Loucy (cell line): ENCODE results near the gene GRB10.

Experiments used
- H2AFZ ChIP-seq: fragments of 200-600 bp; sonication (generic); 2 replicates; pipeline ENCODE4 v1.6.0; 2016; ENCODE audit warnings: antibody characterized with exemption, mild to moderate bottlenecking, low read length, moderate library complexity
- H3F3A ChIP-seq: fragments of 200-600 bp; 2 replicates; pipeline ENCODE4 v1.6.0; 2016; ENCODE audit warnings: antibody characterized with exemption, low read depth, mild to moderate bottlenecking
- H3K27me3 ChIP-seq: fragments of 200-600 bp; sonication (generic); 2 replicates; pipeline ENCODE4 v1.6.1; 2014; ENCODE audit warnings: low read length, mild to moderate bottlenecking; ENCODE audit not compliant: insufficient read depth, poor library complexity, severe bottlenecking
- H3K36me3 ChIP-seq: fragments of 200-600 bp; sonication (generic); 2 replicates; pipeline ENCODE4 v1.6.1; 2016; ENCODE audit warnings: low read length; ENCODE audit not compliant: insufficient read depth
- H3K4me1 ChIP-seq: fragments of 200-600 bp; sonication (generic); 2 replicates; pipeline ENCODE4 v1.5.1; 2014; ENCODE audit warnings: low read length, mild to moderate bottlenecking; ENCODE audit not compliant: insufficient read depth, poor library complexity, severe bottlenecking
- H3K4me2 ChIP-seq: fragments of 200-600 bp; sonication (generic); 2 replicates; pipeline ENCODE4 v1.6.0; 2014; ENCODE audit warnings: antibody characterized with exemption, low read length, low read depth, mild to moderate bottlenecking; ENCODE audit not compliant: poor library complexity, severe bottlenecking
- H3K4me3 ChIP-seq: fragments of 200-600 bp; sonication (generic); 2 replicates; pipeline ENCODE4 v1.5.1; 2014; ENCODE audit warnings: low read length, mild to moderate bottlenecking, mixed read lengths; ENCODE audit not compliant: poor library complexity, severe bottlenecking
- H3K79me2 ChIP-seq: fragments of 200-600 bp; sonication (generic); 2 replicates; pipeline ENCODE4 v1.6.1; 2014; ENCODE audit warnings: low read length; ENCODE audit not compliant: insufficient read depth
- H3K9ac ChIP-seq: fragments of 200-600 bp; sonication (generic); 2 replicates; pipeline ENCODE4 v1.6.0; 2014; ENCODE audit warnings: mild to moderate bottlenecking, low read depth, low read length, moderate library complexity; ENCODE audit not compliant: poor library complexity, severe bottlenecking
- H3K9me2 ChIP-seq: fragments of 200-600 bp; sonication (generic); replicated peaks from 2 replicates; pipeline ENCODE4 v1.6.1; 2016; ENCODE audit warnings: low read depth, low read length, mixed read lengths
- H3K9me3 ChIP-seq: fragments of 200-600 bp; sonication (generic); 2 replicates; pipeline ENCODE4 v1.6.1; 2014; ENCODE audit warnings: mild to moderate bottlenecking, antibody characterized with exemption, low read length, low read depth; ENCODE audit not compliant: insufficient read depth
- H4K20me1 ChIP-seq: fragments of 200-600 bp; sonication (generic); 2 replicates; pipeline ENCODE4 v1.6.0; 2014; ENCODE audit warnings: antibody characterized with exemption, low read length, mild to moderate bottlenecking; ENCODE audit not compliant: insufficient read depth, poor library complexity, severe bottlenecking
- EZH2phosphoT487 ChIP-seq: fragments of 200-600 bp; IDR thresholded peaks from 2 replicates; pipeline ENCODE4 v1.6.1; 2018; ENCODE audit warnings: antibody characterized with exemption, mild to moderate bottlenecking, moderate library complexity, borderline replicate concordance
- TF ChIP-seq, protein P1 (sequence below): fragments of 200-600 bp; sonication (generic); conservative IDR thresholded peaks from 2 replicates; pipeline ENCODE4 v1.5.1; 2014; ENCODE audit warnings: mild to moderate bottlenecking, antibody characterized with exemption, low read length

The GRB10 gene

DNA sequence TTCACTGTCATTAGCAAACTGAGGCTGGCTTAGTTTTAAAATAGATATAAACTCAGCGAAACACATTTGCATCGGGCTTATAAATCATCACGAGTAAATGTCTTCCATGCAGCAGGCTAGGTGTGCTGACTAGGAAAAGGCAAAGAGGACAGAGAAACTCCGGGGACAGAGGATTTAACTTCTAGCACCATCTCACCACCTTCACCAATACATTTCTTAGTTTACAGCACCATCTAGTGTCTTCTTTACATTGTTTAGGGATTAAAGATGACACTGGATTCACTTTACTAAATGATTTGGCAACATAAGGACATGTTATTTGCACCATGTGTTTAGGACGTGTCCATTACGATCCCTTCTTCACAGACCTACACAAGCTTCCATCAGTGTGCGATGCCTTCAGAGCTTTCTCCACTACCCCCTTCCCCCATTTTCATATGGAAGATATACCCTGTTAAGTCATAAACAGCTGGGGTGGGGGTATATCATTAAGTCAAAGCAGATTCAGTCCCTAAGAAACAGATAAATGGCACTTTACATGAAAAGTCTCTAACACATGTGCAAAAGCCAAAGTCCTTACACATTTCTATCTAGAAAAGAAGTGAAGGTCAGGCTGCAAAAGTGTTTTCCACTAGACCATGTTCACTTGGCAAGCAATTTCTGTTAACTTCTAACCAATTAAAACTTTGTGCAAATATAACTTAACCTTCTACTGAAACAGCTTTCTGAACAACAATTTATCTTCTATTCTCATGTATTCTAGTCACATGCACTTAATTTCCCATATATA lies 103.3 kb downstream of the GRB10 start:
- no peak overlapping the region for H3K4me2 ChIP-seq
- no peaks in the 10 kb centered on the region for H3K36me3 ChIP-seq
- no peaks in the 10 kb centered on the region for H3K9me3 ChIP-seq
- no peak overlapping the region for H3K9ac ChIP-seq
- no peaks in the 10 kb centered on the region for H3F3A ChIP-seq
- H3K9me2 ChIP-seq: no peaks in the 10 kb centered on the region
- H3K4me3 ChIP-seq: no peak overlapping the region
- no peaks in the 10 kb centered on the region for H4K20me1 ChIP-seq
- TF ChIP-seq, protein P1, sequence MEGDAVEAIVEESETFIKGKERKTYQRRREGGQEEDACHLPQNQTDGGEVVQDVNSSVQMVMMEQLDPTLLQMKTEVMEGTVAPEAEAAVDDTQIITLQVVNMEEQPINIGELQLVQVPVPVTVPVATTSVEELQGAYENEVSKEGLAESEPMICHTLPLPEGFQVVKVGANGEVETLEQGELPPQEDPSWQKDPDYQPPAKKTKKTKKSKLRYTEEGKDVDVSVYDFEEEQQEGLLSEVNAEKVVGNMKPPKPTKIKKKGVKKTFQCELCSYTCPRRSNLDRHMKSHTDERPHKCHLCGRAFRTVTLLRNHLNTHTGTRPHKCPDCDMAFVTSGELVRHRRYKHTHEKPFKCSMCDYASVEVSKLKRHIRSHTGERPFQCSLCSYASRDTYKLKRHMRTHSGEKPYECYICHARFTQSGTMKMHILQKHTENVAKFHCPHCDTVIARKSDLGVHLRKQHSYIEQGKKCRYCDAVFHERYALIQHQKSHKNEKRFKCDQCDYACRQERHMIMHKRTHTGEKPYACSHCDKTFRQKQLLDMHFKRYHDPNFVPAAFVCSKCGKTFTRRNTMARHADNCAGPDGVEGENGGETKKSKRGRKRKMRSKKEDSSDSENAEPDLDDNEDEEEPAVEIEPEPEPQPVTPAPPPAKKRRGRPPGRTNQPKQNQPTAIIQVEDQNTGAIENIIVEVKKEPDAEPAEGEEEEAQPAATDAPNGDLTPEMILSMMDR: peak; percentile 67
- TF ChIP-seq EZH2phosphoT487: no peak
- no peaks in the 10 kb centered on the region for H3K4me1 ChIP-seq
- no peaks in the 10 kb centered on the region for H3K79me2 ChIP-seq
- H2AFZ ChIP-seq: 0 out of 2 replicates have a peak overlapping the region, but pooled peaks have one; percentile 47
- H3K27me3 ChIP-seq: no peaks in the 10 kb centered on the region

DNA sequence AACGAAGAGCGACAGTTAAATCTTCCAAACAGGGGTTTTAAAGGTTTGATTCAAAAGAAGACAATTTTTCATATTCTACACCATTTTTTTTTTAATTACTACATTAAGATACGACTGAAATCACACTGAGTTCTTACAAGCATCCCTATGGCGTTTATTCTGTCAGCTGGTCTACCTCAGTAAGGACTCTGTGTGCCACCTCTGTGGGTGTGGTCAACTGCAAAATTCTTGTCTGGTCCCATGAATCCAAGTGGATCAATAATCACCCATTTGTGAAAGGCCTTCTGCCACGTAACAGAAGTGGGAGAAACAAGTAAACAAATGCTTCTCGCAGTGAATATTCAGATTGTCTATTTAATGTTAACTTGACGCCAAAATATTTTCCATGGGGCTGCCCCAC lies 104.1 kb downstream of the GRB10 start:
- Histone ChIP-seq H4K20me1 (no peaks in the 10 kb centered on the region), H3K27me3 (no peaks in the 10 kb centered on the region), H3K4me3 (no peak overlapping the region), H3F3A (no peaks in the 10 kb centered on the region), H3K9me2 (no peaks in the 10 kb centered on the region), H3K36me3 (no peaks in the 10 kb centered on the region), H3K9me3 (no peaks in the 10 kb centered on the region), H3K4me2 (no peak overlapping the region), H3K9ac (no peak overlapping the region), H3K4me1 (no peaks in the 10 kb centered on the region), H3K79me2 (no peaks in the 10 kb centered on the region), H2AFZ (no peak overlapping the region)
- no peak for TF ChIP-seq EZH2phosphoT487
- TF ChIP-seq, protein P1: no peak

DNA sequence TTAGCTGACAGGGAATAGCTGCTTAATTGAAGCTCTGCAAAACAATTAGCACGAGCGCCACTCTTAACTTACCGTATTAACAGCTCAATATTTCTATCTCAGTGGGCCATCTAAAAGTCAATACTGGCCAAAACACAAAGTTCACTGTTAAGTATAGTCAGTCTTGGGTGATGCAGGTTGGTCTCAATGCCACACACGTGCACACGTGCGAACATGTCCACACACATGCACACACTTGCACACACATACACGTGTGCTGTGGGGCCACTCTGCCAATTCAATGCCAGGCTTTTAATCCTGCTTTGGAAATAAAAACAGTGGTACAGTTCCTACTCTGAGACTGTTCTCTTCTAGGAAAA lies 105.1 kb downstream of the GRB10 start:
- H3K4me2 ChIP-seq: no peak overlapping the region

More for the DNA sequence above, 105.1 kb downstream of the GRB10 start:
- no peak overlapping the region for H2AFZ ChIP-seq
- H3K79me2 ChIP-seq: no peaks in the 10 kb centered on the region
- no peak for TF ChIP-seq EZH2phosphoT487
- TF ChIP-seq, protein P1: no peak
- no peak overlapping the region for H3K9ac ChIP-seq
- H3K36me3 ChIP-seq: no peaks in the 10 kb centered on the region
- H4K20me1 ChIP-seq: no peaks in the 10 kb centered on the region
- no peaks in the 10 kb centered on the region for H3K4me1 ChIP-seq
- no peaks in the 10 kb centered on the region for H3F3A ChIP-seq
- H3K9me3 ChIP-seq: no peaks in the 10 kb centered on the region
- H3K27me3 ChIP-seq: no peaks in the 10 kb centered on the region
- H3K4me3 ChIP-seq: no peak overlapping the region
- H3K9me2 ChIP-seq: no peaks in the 10 kb centered on the region
